Fibroblast of upper back skin (primary cell): Measurements from ENCODE around the gene LAMC3.
"Not testable (repeated sequence)": the region's sequence is repeated elsewhere in the genome, so short reads cannot be mapped to it uniquely, and the experiment has no call there.

Experiments used
- DNase-seq: peaks from one replicate; pipeline ENCODE4 v3.0.0-alpha.2; 2013

Gene LAMC3

DNA sequence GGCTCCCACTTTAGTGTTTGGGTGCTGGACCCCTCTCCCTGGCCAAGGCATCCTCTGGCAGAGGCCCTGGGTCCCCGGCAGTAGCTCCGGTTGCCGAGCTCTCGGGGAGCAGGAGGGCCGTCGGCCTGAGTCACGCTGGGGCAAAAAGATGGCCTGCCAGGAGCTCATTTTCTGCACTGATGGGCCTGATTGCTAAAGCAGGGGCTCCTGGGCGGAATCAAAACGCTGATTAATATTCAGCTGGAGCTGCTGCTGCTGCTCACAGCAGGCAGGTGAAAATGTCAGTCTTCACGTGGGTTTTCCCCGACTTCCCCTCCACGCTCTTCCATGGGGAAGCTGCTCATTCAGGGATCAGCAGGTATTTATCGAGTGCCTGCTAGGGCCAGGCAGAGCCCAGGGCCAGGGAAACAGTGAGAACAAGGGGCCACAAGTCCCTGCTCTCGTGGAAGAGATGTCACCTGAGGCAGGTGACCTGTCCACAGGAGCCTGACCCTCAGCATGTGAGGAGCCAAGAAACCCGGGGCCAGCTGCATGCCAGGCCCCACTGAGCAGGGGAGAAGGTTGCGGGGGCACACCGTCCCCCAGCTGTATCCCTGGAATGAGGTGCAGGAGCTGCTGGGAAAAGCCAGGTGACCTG is 22.1 kb downstream of the LAMC3 start:
- DNase-seq: no peak

DNA sequence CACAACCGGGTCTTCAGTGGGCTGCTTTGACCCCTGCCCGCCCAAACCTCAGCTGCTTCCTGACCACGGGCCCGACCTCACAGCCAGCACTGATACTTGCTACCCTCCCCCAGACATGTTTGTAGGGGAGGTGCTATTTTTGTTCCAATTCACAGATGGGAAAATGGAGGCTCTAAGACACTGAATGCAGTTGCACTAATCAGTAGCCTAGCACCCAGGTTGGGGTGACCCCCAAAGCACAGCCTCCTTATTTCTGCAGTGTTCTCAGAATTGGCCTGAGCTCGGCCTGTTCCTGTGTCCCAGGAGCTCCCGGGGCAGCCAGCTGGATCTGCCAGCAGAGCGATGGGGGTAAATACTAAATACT is 22.6 kb downstream of the LAMC3 start:
- no peak for DNase-seq

DNA sequence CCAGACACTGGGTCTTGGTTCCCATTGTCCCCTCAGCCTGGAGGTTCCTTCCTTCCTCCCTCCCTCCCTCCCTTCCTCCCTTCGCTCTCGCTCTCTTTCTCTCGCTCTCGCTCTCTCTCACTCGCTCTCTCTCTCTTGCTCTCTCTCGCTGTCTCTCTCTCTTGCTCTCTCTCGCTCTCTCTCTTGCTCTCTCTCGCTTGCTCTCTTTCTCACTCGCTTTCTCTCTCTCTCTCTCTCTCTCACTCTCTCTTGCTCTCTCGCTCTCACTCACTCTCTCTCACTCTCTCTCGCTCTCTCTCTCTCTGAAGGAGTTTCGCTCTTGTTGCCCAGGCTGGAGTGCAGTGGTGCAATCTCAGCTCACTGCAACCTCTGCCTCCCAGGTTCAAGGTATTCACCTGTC is 23.4 kb downstream of the LAMC3 start:
- DNase-seq: no peak

DNA sequence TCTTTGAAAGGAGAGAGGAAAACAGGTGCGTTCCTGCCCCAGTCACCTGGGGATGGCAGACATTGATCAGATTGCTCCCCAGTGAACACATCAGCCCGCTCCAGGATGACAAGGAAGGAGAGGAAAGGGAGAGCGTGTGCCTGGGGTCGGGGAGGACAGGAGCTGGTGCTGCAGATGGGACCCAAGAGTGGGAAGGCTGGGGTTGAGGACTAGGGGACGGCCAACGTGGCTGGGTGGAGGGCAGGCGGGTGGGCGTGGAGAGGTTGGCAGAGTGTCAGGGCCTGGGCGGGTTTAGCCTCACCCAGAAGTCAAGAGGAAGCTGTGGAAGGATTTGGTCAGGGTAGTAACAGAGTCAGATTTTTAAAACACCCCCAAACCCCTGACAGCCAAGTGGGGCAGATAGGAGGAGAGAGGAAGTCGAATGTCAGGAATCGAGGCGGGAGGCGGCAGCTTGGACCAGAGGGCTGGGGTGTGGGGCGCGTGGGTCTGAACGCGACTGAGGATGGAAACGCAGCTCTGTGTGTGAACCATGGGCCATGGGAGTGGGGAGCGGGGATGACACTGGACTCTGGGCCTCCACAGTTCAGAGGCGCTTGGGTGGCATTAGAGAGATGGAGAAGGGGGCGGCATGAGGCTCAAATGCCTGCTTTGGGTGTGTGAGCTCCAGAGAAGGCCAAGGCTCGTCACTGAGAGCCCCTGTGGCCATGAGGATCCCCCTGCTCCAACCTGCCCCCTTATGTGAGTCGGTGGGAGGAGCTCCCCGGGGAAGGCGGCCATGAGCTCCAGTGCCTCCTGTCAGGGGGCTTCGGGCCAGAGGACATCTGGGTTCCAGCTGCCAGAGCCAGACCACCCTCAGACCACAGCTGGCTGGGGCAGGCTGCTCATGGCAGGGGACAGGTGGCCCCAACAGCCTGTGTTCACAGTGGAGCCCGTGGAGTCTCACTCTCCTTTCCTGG is 24.6 kb downstream of the LAMC3 start:
- no peak for DNase-seq

DNA sequence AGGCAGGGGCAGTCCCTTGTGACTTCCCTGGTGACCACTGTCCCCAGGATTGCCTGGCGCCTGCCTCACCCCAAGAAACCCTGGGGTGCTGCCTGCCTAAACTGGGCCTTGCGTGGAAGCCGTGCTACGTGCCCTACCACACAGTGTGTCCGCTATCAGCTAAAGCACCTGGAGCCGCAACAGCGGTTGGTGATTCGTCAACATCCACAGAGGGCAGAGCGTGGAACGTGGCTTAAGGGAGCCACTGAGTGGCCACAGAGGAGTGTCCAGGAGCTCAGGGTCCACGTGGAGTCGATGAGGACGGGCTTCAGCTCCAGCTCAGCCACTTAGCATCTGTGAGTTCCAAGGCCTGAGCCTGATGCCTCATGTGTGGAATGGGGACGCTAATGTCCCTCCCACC is 25.3 kb downstream of the LAMC3 start:
- no peak for DNase-seq

DNA sequence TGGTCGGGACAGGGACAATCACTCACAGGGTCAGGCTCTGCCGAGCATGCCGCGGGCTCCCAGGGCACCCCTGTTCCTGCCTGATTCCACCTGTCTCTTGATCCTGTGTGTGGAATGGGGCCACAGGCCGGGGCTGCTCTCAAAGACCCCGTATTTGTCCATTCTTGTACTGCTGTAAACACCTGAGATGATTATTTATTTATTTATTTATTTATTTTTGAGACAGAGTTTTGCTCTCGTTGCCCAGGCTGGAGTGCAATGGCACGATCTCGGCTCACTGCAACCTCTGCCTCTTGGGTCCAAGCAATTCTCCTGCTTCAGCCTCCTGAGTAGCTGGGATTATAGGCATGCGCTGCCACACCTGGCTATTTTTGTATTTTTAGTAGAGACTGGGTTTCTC is 25.8 kb downstream of the LAMC3 start:
- not testable (repeated sequence) for DNase-seq

DNA sequence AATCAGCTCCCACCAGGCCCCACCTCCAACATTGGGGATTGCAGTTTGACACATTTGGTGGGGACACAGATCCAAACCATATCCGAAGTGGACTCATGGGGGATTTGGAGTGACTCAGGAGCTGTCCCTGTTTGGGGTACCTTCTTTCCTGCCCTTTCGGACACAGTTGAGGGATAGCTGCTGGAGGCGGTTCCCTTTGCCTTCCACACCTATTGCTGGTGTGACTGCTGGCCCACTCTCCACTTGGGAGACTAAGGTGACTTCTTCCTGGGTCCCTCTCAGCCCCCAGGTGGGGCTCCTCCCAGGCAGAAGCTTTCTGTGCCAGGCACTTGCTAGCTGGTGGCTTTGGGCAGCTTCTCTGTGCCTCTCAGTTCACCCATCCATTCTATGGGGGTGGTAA is 26.6 kb downstream of the LAMC3 start:
- no peak for DNase-seq

DNA sequence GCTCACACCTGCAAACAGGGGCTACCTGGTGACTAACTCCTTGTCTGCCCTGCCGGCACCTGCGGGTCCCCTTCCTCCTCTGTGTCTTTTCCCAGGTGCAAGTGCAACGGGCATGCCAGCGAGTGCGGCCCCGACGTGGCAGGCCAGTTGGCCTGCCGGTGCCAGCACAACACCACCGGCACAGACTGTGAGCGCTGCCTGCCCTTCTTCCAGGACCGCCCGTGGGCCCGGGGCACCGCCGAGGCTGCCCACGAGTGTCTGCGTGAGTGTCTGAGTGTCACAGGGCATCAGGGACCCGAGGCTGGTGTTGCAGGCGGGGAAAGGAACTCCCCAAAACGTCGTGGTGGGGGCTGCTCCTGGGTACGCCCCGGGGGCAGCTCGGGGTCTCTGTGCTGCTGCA is 27.1 kb downstream of the LAMC3 start:
- DNase-seq: no peak

DNA sequence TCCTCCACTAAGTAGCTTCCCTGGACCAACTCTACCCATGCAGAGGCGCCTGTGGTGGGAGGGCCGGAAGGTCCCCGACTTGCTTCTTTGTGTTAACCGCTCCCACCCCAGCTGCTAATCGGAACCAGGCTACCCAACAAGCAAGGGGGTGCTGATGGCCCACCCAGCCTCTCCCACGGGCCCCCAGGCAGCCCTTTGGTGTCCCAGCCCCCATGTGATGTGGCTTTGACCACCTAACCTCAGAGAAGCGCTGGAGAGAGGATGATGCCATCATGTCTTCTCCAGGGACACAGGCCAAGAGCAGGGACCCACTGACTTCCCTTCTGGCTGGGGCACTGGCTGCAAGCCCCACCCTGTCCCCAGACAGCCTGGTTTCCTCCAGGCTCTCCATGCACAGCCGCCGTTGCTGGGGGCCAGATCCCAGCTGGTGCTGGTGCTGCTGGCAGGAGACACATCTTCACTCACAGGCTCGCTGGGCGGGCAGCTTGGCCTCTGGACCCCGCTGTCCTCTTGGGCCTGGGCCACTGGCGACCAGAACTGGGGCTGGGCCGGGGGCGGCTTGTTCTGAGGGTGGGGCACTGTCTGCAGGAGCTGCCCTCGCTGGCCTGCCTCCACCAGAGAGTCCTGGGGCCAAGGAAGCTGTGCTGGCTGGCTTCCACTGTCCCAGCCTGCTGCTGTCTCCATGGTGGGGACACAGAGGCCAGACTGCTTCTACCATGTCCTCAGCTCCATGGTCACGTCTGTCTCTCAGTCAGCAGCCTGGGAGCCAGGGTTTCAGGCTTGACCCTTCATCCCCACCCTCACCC is 27.8 kb downstream of the LAMC3 start:
- DNase-seq: no peak

DNA sequence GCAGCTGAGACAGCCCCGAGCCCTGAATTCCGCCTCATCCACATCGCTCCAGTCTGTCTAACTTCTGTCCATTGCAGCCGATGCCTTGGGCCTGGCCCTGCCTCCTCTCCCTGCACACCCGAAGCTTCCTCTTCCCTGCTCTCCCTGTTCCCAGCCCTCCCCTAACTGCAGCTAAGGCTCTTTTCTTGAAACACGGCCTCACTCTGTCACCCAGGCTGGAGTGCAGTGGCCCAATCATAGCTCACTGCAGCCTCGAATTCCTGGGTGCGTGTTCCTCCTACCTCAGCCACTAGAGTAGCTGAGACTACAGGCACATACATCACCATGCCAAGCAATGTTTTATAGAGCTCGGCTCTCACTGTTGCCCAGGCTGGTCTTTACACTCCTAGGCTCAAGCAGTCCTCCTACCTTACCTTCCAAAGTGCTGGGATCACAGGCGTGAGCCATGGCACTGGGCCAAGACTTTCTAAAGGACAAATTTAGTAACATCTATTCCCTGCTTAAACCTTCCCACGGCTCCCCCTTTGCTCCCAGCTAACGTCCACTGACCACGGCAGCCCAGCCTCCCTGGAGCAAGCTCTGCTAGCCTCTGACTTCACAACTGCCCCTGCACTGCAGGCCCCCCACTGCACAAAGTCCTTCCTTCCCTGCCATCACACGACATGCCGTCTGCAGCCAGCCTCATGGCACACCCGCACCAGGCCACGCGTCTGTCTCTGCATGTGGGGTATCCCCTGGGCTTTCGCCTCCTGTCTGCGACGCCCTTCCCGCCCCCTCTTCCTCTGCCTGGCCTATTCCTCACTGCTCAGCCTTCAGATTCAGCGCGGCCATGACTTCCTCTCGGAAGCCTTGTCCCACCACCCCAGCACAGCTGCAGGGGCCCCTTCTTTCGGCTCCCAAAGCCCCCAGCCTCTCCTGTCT is 28.6 kb downstream of the LAMC3 start:
- DNase-seq: no peak

DNA sequence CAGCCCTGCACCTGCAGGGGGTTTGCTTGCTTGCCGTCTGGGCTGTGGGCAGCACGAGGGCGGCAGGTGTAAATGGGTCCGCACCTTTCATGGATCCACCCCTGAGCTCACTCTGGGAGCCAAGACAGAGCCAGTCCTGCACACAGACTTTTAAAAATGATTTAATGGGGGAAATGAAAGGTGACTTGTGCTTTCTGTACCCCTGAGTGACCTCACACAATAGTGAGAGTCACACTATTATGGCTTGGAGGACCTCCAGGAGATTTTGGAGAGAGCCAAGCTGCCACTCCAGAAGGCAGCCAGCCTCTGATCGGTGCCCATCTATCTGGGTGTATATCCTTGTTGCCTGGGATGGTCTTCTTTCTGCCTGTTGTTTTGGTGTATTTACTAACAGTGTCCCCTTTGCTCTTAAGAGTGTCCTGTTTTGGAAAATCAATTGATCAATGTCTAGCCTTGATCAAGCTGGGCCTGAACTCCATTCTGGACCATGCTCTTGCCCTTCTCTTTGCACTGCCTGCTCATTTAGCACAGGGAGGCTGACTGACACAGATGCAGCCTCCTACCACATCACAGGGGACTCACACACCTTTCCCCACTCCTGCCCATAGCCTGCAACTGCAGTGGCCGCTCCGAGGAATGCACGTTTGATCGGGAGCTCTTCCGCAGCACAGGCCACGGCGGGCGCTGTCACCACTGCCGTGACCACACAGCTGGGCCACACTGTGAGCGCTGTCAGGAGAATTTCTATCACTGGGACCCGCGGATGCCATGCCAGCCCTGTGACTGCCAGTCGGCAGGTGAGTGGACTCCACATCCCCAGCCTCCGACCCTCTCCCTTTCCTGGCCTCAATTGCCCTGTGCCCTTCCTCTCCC is 29.5 kb downstream of the LAMC3 start:
- no peak for DNase-seq

DNA sequence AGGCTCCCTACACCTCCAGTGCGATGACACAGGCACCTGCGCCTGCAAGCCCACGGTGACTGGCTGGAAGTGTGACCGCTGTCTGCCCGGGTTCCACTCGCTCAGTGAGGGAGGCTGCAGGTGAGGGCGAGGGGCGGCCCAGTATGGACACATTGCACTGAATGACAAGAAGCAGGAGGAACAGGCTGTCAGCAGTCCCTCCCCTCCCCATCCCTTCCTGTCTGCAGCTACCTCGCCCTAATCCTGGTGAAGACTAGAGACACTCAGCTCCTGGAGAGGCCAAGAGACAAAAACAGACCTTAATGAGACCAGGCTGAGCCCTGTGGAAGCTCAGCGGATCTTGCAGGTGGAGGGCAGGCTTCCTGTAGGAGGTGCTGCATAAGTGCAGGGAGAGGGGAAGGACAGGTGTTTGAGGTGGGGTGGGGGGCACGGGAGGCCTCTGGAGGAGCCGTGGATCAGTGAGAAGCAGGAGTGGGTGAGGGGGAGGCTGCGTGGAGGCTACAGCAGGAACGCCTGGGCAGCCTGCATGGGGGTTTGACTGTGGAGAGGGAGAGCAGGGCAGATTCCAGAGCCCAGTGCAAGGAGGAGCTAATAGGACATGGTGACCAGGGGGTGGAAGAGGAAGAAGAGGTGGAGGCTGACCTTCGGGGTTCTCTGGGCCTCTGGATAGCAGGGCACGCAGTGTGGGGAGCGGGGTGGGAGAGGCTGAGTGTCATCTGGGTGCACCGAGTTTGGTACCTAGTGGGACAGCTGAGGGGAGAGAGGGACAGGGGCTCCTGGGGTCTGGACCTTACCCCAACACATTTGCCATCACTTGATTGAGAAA is 30.4 kb downstream of the LAMC3 start:
- no peak for DNase-seq

DNA sequence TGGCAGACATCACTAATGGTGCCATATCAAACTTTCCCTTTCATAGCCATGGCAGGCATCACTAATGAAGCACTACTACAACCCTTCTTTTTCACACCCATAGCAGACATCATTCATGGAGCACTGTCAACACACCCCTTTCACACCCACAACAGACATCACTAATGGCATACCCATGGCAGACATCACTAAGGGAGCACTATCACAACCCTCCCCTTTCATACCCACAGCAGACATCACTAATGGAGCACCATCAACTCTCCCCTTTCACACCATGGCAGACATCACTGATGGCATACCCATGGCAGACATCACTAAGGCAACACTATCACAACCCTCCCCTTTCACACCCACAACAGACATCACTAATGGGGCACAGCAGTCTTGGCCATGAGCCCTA is 33.7 kb downstream of the LAMC3 start:
- DNase-seq: no peak

DNA sequence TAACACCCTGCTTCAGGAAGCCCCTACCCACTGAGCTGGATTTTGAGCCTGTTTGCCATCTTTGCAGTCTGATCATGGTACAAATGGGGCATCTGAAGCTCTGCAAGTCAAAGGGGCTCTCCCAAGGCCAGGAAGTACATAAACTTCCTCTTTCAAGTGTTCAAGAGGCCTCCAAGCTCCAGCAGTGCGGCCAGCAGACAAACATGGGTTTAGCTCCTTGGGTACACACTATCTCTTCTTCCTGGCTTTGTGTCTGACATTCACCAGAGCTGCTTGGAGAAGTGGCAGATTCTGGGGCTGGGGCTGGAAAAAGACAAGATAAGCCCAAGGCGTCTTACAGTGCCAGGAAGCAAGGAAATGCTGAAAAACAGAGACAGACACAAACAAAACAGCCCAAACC is 34.1 kb downstream of the LAMC3 start:
- no peak for DNase-seq

DNA sequence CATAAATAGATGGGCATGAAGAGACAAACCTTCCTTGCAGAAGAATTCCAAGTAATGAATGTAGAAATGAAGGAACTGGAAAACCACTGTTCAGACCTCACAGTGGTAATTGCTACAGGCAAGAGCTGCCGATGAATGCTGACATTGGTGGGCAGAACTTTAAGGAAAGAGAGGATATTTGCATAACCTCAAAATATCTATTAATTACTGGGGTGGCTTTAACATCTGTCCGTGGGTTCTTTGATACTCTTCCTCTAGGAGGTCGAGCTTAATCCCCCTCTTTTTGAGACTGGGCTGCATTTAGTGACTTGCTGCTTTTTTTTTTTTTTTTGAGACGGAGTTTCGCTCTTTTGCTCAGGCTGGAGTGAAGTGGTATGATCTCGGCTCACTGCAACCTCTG is 34.7 kb downstream of the LAMC3 start:
- no peak for DNase-seq

DNA sequence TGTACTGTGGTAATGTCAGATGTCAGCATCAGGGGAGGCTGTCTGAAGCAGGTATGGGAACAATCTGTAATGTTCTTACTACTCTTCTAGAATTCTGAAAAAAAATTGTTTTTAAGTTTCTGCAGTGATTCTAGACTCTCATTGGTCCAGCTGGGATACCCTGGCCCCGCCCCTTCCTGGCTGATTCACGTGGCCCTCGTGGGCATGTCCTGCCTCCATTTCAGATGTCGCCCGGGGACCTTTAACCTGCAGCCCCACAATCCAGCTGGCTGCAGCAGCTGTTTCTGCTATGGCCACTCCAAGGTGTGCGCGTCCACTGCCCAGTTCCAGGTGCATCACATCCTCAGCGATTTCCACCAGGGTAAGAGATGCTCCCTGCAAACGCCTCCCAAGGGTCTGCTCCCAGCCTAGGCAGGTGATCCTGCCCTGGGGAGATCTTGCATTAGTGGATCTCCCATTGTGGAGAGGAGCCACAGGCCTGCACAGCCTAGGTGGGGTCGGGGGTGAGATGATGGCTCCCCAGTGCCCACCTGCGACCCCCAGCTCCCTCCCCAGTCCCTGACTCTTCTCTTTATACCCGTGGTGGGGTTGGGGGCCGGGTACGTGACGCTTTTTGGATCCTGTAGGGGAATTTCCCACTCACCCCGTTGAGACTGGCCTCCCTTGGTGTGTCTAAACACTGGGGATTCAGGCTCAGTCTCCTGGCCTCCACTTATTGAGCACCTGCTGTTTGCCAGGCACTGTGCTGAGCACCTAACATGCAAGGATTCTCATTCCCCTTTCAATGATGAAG is 36.5 kb downstream of the LAMC3 start:
- DNase-seq: no peak

DNA sequence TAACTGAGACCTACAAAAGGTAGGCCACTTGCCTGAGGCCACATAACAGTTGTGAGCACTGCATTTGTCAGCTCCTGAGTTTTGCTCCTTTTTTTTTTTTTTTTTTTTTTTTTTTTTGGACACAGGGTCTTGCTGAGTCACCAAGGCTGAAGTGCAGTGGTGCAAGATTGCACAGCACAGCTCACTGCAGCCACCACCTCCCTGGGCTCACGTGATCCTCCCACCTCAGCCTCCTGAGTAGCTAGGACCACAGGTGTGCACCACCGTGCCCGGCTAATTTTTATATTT is 37.1 kb downstream of the LAMC3 start:
- DNase-seq: no peak

DNA sequence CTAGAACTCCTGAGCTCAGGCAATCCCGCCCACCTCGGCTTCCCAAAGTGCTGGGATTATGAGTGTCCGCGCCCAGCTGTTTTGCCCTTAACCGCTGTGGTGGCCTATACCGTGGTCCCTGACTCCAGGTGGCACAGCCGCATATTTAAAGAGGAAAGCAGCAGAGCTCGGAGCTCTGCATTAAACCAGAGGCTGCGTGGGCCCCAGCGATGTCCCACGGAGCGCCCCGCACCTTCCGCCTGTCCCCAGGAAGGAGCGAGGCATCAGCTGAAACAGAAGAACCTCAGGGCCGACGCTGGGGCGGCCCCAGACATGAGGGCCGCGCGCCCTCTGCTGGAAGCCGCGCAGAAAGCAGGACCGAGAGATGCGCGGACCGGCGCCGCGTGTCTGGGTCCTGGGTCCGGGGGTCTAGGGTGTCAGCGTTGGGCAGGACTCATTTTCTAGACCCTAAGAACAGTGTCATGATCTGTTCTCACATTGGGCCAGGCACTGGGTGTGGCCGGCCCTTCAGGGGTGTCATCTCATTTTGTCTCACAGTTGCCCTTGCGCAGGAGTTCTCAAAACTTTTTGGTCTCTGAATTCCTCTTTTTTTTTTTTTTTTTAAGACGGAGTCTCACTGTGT is 37.7 kb downstream of the LAMC3 start:
- peak; percentile 60 for DNase-seq

DNA sequence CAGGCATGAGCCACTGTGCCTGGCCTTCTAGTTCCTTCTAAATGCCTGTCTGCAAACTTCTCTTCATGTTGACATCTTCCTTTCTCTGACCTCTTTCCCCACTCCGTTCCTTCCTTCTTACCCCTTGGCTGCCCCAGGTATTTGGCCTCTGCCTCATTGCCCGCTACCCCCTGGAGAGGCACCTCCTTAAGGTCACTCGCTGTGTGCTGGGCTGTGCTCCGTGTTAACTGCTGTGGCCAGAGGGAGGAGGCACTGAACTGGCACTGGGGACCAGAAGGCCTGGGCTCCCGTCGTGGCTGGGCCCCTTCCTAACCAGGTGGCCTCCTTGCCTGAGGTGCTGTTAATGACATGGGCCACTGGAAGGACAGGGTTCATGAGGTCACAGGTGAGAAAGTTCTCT is 39.4 kb downstream of the LAMC3 start:
- no peak for DNase-seq

DNA sequence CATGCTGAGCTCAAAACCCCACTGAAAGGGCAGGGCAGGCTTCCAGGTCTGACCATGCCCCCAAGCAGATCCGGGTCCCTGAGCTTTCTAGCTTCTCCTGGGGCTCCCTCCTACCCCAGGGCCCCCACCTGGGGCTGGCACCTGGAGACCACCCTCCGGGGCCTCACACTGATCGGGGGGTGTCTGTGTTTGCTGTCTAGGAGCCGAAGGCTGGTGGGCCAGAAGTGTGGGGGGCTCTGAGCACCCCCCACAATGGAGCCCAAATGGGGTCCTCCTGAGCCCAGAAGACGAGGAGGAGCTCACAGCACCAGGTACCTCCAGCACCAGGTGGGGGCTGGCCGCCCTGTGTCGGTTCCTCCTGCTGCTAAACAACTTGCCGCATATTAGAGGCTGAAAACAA is 39.8 kb downstream of the LAMC3 start:
- DNase-seq: no peak
